Measurements from ENCODE around the gene EXOSC10.

Gene EXOSC10

DNA sequence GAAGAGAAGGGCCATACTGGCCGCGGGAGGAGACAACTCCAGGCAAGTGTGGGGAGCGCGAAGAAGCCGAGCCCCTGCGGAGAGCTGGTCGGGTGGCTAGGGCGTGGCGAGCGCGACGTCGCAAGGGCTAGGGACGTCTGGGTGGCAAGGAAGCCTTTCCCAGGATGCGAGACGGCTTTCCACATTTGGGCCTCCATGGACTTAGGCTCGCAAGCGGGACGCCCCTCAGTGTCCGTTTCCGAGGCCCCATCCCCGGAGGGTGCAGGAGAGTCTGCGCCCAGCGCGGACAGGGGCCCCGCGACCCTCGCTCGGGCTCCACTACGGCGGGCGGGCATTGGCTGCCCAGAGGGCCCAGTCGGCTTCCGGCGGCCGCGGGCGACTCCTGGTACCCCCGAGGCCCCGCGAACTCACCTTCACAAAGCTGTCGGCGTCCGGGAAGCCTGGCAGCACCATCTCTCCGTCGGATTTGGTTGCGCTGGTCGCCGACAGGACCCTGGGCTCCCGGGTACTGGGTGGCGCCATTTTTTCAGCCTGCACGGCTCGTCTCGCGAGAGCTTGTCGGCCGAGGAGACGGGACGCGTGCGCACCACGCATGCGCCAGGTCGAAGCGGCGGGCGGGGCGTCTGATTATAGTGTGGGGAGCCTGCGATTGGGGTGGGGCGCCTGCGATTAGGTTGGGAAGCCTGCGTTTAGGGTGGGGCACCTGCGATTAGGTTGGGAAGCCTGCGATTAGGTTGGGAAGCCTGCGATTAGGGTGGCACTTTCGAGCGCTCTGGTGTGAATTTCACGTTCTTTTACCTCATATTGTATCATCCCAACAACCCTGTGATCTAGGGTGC, at the start of gene EXOSC10:
TSS of gene EXOSC10 (minus strand) at position 560 of the 839 bp plus-strand sequence. CDS start at position 522, 38 bp downstream.
- H3K4me3 ChIP-seq (ENCODE audit: low read depth, low read length) = peak within 1 kb of the TSS; percentile 98
- ChIA-PET CTCF (interaction anchor here (1.1 to 1.9 kb wide), 3 partner anchors 13 to 545 kb away, joined by 4 to 12 read pairs (median 5); no protein-coding TSS in a partner anchor), POLR2A (interaction anchor here (0.6 to 1.2 kb wide), 6 partner anchors 10 to 1148 kb away, joined by 3 to 6 read pairs (median 4); no protein-coding TSS in a partner anchor)
- TF ChIP-seq CTCF (IDR thresholded peaks at IDR 0.05; ENCODE audit: insufficient read depth, low read length, missing control alignments) = no peak
- DNase-seq (ENCODE audit: low read depth, low spot score) = peak; percentile 9

DNA sequence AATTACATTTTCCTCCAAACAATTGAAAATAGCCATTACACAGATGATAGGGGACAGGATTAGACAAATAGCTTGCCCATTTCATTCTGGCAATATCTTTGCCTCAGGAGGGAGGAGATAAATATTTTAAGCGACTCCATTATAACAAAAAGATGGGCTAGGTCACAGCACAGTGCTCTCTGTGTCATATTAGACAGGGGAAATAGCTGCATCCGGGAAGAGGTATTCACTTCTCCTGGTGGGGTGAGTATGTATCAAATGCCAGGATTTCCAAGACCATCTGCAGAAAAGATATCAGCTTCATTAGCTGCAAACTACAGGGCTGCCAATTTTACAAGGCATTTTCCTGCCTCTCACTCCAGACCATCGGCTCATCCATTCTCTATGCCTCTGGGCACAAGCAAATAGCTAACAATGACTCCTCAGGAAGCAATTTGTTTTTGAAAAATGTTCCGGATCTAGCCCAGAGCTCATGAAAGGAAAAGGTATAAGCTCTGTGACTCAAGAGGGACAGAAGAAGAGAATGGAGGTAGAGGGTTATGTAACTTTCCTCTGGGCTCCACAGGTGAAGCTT, 47.6 kb upstream of the EXOSC10 start:
- no peak for DNase-seq (ENCODE audit: low read depth, low spot score)
- TF ChIP-seq CTCF (IDR thresholded peaks at IDR 0.05; ENCODE audit: insufficient read depth, low read length, missing control alignments) = no peak
- ChIA-PET POLR2A (interaction anchor here (1.0 kb wide), 1 partner anchor 11 kb away, joined by 5 read pairs; no protein-coding TSS in a partner anchor), CTCF (interaction anchor here (1.7 kb wide), 1 partner anchor 110 kb away, joined by 7 read pairs; no protein-coding TSS in a partner anchor)
- H3K4me3 ChIP-seq (ENCODE audit: low read depth, low read length) = no peak overlapping the region

GRCh38 chr1:11145741-11146140, 46.1 kb upstream of the EXOSC10 start:
- CTCF ChIA-PET = interaction anchor here (1.7 kb wide), 1 partner anchor 108 kb away, joined by 7 read pairs; no protein-coding TSS in a partner anchor
- no peak for TF ChIP-seq CTCF (IDR thresholded peaks at IDR 0.05; ENCODE audit: insufficient read depth, low read length, missing control alignments)
- POLR2A ChIA-PET = interaction anchor here (0.6 kb wide), 1 partner anchor 74 kb away, joined by 3 read pairs; no protein-coding TSS in a partner anchor
- no peak overlapping the region for H3K4me3 ChIP-seq (ENCODE audit: low read depth, low read length)
- no peak for DNase-seq (ENCODE audit: low read depth, low spot score)

DNA sequence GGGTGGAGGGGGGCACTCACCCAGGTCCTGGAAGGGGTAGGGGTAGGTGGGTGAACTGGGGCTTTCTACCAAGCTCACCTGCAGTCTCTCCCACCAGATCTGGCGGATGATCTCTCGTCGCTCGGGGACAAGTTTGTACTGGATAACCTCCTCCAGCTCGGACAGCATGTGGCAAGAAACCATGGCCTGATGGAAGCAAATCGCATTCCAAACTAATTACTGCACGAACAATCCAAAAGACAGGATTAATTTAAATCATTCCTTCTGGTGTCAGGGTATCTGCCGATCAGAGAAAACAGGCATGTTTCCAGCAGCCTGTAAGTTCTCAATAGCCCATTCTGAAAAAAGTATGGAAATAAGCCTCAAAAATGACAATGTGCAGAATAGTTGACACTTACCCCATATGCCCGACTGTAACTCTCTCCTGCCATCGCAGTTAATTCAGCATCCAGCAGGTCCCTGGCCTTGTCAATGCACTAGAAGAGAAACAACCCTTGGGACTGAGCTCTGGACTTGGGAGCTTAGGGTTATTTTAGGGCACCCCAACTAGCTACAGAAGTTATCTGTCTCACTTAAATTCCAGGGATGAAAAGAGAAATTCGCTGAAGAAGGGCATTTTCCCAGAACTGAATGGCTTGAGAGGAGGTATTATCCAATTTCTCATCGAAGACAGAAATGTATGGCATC, 45.0 kb upstream of the EXOSC10 start:
- ChIA-PET CTCF (interaction anchor here (0.9 kb wide), 1 partner anchor 107 kb away, joined by 3 read pairs; no protein-coding TSS in a partner anchor), POLR2A (no interaction called here)
- no peak overlapping the region for H3K4me3 ChIP-seq (ENCODE audit: low read depth, low read length)
- DNase-seq (ENCODE audit: low read depth, low spot score) = no peak
- no peak for TF ChIP-seq CTCF (IDR thresholded peaks at IDR 0.05; ENCODE audit: insufficient read depth, low read length, missing control alignments)

DNA sequence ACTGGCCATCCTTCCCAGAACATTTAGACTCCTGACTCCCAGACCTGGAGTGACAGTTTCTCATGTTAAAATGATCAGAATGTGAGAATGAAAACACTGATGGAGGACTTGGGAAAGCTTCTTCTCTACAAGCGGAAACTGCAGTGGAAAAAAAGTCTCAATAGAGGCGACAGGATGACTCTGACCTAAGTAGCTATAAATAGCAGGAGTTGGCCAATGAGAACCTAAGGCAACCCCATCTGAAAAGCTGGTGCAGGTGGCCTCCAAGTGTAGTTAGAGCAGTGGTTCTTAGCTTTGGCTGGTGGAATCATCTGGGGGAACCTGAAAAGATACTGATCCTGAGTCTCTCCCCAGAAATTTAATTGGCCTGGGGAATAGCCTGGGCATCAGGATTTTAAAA, 44.2 kb upstream of the EXOSC10 start:
- ChIA-PET CTCF (interaction anchor here (0.9 kb wide), 1 partner anchor 107 kb away, joined by 3 read pairs; no protein-coding TSS in a partner anchor), POLR2A (no interaction called here)
- no peak for TF ChIP-seq CTCF (IDR thresholded peaks at IDR 0.05; ENCODE audit: insufficient read depth, low read length, missing control alignments)
- H3K4me3 ChIP-seq (ENCODE audit: low read depth, low read length) = no peak overlapping the region
- no peak for DNase-seq (ENCODE audit: low read depth, low spot score)

Data from AG04449 (cell line).